ENCODE results near the gene ABCC5.

- no peak for TF ChIP-seq EZH2 (IDR thresholded peaks at IDR 0.05)
- TF ChIP-seq POLR2AphosphoS5 (IDR thresholded peaks at IDR 0.05; ENCODE audit: borderline replicate concordance, low read depth, low read length) = no peak
These were observed 134.2 kb downstream of the ABCC5 start for GRCh38 chr3:183883291-183884096.

Data from SK-N-MC (cell line).